Activated CD4-positive, CD25-positive, alpha-beta regulatory T cell treated with anti-CD3 and anti-CD28 coated beads, Interleukin-2, amount 50 U/mL, for 72 hours (primary cell): ENCODE data around the gene C2CD4B.

Source experiments
- DNase-seq: peaks from one replicate; pipeline ENCODE4 v3.0.0; 2021

Gene C2CD4B

DNA sequence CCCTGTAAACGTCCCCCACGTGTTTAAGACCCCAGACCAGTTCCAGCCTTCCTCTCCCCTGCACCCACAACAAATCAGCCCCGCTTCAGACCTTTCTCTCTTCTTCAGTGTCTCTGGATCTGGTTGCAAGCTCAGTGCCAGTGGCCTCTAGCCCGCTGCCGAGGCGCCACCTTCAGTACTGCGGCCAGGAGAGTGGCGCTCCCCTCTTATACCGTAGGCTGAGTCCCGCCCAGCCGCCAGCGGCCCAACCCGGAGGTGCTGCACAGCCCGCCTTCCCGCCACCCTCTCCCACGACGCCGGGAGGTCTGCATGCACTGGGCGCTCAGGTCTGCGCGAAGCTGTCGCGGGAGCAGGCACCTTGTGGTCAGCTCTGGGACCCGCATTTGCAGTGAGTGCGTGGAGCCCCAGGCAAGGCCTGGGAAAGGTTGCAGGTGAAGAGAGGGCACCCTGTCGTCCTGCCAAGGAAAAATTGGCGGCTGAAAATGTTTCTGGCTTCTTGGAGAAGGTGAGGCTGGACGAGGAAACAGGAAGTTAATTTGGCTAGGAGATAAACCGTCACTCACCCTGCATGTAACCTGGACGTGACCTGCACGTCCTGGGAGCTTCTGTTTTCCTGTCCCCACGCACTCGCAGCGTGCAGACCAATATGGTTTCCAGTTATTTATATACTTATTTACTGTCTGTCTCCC, at the start of gene C2CD4B:
Gene C2CD4B (minus strand): TSS at position 182 of the 689 bp plus-strand sequence. CDS start 301 bp downstream, outside the sequence.
- DNase-seq = peak; percentile 33

GRCh38 chr15:62212741-62213140, 47.7 kb upstream of the C2CD4B start:
- no peak for DNase-seq

- no peak for DNase-seq
Observed at GRCh38 chr15:62211348-62211747, 46.3 kb upstream of the C2CD4B start.

DNA sequence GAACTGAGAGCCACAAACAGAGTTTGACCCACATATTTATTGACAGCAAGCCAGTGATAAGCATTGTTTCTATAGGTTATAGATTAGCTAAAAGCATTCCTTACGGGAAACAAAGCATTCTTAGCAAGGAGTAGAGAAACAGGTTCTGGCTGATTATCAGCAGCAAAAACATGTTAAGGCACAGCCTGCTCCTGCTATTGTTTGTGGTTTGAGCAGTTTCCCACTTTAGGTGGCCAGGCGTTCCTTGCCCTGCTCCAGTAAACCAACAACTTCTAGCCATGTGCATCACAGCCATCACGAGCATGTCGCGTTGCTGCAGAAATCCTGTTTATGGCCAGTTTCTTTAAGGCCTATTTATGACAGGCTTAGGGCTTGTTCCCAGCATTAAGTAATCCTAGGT, 44.7 kb upstream of the C2CD4B start:
- no peak for DNase-seq

DNA sequence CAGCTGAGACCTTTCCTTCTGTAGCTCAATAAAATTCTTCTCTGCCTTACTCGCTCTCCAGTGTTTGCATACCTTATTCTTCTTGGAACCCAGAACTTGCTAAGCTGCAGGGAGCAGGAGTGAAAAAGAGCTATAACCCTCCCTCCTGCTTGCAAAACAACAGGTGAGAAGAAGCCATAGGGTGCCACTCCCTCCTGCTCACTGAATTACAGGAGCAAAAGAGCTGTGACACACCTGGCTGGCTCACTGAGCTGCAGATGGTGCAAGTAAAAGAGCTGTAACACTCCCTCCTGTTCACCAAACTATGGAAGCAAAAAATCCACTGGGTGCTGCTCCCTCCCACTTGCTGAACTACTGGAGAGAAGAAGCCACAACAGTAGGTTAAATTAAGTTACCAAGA, 44.2 kb upstream of the C2CD4B start:
- DNase-seq = no peak

DNA sequence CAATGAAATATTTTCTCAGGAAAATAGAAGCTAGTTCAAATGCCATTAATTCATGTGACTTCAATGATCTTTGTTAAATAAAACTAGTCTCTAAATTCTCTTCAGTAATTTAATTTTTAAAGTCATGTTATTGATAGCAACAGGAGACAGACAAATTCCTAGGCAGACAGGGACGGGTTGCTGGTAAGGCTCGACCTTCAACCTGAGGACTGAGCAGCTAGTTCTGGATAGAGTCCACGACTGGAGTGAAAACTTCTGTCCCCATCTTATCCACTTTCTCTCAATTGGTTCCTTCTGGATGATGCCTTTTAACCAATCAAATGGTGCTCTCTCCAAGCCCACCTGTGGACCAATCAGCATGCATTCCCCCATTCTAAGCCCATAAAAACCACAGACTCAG, 43.8 kb upstream of the C2CD4B start:
- no peak for DNase-seq

- no peak for DNase-seq
Observed at GRCh38 chr15:62208367-62208766, 43.3 kb upstream of the C2CD4B start.

GRCh38 chr15:62190675-62191074, 25.6 kb upstream of the C2CD4B start:
- no peak for DNase-seq

GRCh38 chr15:62190274-62190673, 25.2 kb upstream of the C2CD4B start:
- DNase-seq = no peak

DNA sequence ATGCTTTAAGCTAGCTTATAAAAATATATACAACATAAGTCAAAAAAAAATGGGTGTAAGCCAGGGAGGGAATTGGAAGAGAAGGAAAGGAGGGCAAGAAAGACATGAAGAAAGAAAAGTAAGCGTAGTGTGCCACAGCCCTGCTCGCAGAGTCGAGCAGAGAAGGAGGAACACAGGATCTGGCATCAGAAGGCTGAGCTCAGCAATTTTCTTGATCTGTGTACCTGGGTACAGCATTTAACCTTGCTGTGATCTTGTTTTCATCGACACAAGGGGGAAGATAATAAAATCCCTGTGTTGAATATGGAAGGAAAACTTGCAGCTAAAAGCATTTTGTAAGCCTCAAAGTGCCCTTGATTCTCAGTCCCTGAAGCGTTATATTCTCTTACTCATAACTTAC, 23.7 kb upstream of the C2CD4B start:
- no peak for DNase-seq

DNA sequence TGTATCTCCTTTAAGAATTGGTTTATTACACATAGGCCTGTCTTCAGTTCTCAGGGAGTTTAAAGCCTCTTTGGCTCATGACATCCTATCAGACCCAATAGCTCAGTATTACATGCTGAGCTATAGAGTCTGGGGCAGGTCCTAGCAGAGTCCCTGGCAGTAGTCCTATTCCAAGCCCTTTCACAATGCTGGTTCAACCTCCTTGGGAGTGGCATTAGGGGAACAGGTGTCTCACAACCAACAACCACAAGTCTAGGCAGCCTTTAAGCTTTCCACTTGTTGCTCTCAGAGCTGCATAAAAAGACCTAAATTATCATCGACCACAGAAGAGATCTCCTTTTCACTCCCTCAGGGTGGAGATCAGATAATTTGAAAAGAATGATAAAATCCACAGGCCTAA, 22.8 kb upstream of the C2CD4B start:
- DNase-seq = no peak

DNA sequence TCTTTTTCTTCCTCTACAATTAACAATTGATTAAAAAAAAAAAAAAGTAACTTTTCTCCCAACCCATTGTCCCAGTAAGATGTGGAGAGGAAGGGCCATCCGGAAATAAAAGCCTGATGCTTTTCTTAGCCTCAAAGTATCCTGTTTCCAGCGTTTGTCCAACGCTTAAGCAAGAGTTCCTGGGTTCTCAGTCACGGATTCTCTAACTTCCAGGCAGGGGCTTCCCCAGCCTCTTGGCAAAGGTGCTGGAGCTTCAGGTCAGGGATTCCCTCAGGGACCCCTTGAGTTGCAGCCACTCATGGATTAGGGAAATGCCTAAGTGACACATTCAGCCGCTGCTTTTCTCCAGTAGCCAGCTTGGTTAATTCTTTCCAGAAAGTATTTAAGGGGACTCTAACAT, 22.3 kb upstream of the C2CD4B start:
- no peak for DNase-seq

- no peak for DNase-seq
Observed at GRCh38 chr15:62186578-62186977, 21.5 kb upstream of the C2CD4B start.

GRCh38 chr15:62183130-62183529, 18.0 kb upstream of the C2CD4B start:
- no peak for DNase-seq

- no peak for DNase-seq
Observed at GRCh38 chr15:62173215-62173614, 8.1 kb upstream of the C2CD4B start.

DNA sequence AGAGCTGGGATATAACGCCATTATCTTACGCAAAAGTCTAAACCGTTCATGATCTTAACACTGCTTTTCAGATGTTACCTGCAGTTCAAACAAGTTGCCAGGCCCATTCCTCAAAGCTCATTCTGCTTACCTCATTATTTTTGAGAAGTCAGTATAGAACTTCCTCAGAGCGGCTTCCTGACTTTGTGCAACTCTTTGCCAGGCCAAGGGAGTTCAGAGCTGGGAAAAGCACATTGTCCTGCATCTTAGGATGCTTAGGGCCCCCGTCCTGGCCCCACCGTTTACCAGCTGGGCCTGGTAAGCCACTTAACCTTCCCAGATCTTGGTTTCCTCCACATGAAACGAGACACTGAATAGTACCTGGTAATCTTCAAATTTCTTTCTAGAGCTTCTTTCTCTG, 6.8 kb upstream of the C2CD4B start:
- DNase-seq = no peak

- DNase-seq = no peak
Observed at GRCh38 chr15:62165793-62166375, 799 bp upstream of the C2CD4B start.

DNA sequence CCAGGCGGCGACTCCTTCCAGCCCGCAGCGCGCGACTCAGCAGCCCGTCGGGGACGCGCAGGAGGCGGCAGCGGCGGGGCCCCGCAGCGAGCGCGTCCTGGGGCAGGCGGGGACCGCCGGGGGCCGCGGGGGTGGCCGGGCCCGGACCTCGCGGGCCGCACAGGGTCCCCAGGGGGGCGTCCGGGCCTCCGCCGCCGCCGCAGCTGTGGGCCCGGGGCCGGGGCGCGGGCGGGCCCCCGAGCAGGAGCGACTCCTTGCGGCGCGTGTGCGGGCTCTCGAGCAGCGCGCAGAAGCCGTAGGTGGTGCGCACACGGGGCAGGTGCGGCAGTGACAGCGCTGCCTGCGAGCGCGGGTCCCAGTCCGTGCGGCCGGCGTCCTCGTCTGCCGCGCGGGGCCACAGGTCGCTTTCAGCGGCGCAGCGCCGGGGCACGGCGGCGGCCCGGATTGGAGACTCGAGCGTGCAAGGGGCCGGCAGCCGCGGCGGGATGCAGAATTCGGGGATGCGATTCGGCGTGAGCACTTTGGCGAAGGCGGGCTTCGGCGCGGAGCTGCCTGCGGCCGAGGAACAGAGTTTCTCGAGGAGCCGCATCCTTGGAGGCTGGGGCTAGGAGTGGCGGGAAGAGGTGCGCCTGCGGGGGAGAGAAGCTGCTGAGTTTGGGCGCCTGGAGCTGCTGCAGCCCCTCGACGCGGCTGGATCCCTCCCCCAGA, 535 bp downstream of the C2CD4B start:
- DNase-seq = no peak

DNA sequence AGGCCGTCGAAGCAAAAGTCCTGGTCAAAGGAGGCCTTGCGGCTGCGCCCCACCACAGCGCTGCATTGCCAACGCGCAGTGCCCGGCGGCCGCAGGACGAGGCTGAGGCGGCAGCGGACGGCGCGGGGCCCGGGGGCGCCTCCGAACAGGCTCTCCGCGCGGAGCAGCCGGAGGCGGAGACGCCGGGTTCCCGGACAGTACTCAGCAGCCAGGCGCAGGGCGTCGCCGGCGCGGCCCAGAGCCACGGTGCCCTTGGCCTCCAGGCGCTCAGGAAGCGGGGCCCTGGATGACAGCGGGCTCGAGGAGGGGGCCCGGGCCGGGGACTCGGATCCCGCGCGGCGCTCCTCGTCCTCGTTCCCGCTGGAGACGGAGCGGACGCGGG, 1.1 kb downstream of the C2CD4B start:
- DNase-seq = peak; percentile 31

DNA sequence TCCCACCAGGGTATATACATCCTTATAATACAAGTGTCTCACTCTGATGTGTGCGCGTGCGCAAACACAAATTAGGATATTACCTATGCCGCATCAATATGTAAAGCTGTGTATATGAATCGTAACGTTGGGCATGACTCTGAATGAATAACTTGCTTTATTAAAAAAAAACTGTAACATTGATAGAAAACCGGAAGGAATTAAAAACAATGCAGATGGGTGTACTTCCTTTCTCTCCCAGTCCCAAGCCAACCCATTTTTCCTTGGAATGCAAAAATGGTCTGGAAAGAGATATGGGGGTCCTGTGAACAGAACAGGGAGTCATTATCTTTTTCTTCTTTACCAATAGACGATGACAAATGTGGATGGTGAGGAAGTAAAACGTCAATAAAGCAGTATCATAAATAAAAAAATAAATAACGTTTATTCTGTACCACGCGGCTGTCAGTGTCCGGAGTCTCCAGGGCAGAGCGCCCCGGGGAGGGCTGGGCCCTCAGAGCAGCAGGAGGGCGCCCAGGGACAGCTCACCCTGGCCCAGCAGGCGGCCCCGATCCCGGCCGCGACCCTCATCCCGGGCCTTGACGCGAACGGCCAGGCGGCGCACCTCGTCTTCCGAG, 1.6 kb downstream of the C2CD4B start:
- DNase-seq = no peak

DNA sequence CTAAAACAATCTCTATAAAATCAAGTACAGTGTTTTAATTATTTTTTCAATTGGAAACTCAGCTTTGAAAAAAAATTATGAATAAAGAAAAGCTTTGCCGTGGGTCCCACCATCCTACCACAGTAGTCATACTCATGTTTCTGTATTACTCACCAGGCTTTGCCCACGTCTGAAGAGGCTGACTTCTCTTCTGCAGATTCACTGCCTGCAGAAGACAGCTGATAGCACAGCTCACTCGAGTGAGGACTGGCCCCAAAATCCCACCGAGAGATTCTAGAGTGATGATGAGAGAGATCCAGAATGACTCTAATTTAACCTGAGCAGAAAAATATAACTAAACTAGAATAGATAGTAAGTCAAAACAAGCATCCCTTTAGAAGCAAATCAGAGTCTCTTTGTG, 11.9 kb downstream of the C2CD4B start:
- DNase-seq = no peak

- DNase-seq = no peak
Observed at GRCh38 chr15:62150445-62150844, 14.6 kb downstream of the C2CD4B start.

DNA sequence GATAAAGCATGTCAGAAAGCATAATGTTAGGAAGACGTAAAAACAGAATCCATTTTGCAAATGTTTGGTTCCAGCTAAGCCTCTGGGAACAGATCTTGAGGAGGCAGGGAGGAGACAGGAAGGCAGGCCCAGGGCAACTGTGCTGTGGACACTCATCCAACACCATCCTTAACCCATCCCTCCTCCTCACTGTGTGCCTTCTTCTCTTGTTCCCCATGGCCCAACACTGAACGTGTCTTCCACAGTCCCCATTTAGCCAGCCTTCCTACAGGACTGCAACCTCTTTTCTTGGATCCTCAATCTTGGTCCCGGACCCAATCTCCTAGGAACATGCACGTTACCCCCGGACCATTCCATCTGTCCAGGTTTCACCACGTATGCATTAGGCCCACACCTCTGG, 15.4 kb downstream of the C2CD4B start:
- DNase-seq = no peak

- no peak for DNase-seq
Observed at GRCh38 chr15:62147551-62147950, 17.5 kb downstream of the C2CD4B start.
